ENCODE data around the gene TRABD2A. TPM values are rescaled to one million over a fixed set of nuclear protein-coding genes. Genes with fewer than 3 reads are reported as not detected.

Gene TRABD2A
- total and polyA plus RNA-seq, 9 of the 15 experiments (the other 6 are each of a cell fraction or from before 2014, with no cell fraction given): 0.07 to 0.45 (median 0.25) TPM

GRCh38 chr2:84905181-84906107 lies 24.6 kb upstream of the TRABD2A start, which contains the start of gene TMSB10 (continued):
- TF ChIP-seq ZNF280A (IDR thresholded peaks at IDR 0.05; ENCODE audit: low read depth, partially characterized antibody) (no peak), SAP30 (IDR thresholded peaks at IDR 0.05; ENCODE audit: borderline replicate concordance, insufficient read depth, low read depth, low read length, poor library complexity, severe bottlenecking) (peak; percentile 42), ZNF140 (CRISPR knock-in tag; IDR thresholded peaks at IDR 0.05) (no peak), CEBPG (CRISPR knock-in tag; IDR thresholded peaks at IDR 0.05) (no peak), CEBPG (tag; conservative IDR thresholded peaks at IDR 0.05 in 1 of 2, IDR thresholded peaks at IDR 0.05 in 1 of 2) (no peak), FOS (IDR thresholded peaks at IDR 0.05; ENCODE audit: extremely low read depth, insufficient read length) (no peak), ZNF263 (CRISPR knock-in tag; IDR thresholded peaks at IDR 0.05; ENCODE audit: borderline replicate concordance) (peak; percentile 83), JUNB (CRISPR knock-in tag; conservative IDR thresholded peaks at IDR 0.05) (no peak), GMEB1 (CRISPR knock-in tag; IDR thresholded peaks at IDR 0.05) (peak; percentile 39), CEBPB (tag; IDR thresholded peaks at IDR 0.05) (no peak), CBX5 (IDR thresholded peaks at IDR 0.05; ENCODE audit: borderline replicate concordance, low read depth) (no peak), PHTF2 (CRISPR knock-in tag; IDR thresholded peaks at IDR 0.05) (peak; percentile 30; the same call in 1 of the 2 replicates), POLR2H (tag; IDR thresholded peaks at IDR 0.05; ENCODE audit: low read depth) (peak; percentile 97), SMAD4 (CRISPR knock-in tag; conservative IDR thresholded peaks at IDR 0.05) (peak; percentile 89), CREB1 (IDR thresholded peaks at IDR 0.05) (no peak), CREB1 (CRISPR knock-in tag; IDR thresholded peaks at IDR 0.05) (no peak), CBX2 (IDR thresholded peaks at IDR 0.05; ENCODE audit: insufficient read depth, low read length, poor library complexity, severe bottlenecking) (no peak)
- TF ChIP-seq, protein P1, sequence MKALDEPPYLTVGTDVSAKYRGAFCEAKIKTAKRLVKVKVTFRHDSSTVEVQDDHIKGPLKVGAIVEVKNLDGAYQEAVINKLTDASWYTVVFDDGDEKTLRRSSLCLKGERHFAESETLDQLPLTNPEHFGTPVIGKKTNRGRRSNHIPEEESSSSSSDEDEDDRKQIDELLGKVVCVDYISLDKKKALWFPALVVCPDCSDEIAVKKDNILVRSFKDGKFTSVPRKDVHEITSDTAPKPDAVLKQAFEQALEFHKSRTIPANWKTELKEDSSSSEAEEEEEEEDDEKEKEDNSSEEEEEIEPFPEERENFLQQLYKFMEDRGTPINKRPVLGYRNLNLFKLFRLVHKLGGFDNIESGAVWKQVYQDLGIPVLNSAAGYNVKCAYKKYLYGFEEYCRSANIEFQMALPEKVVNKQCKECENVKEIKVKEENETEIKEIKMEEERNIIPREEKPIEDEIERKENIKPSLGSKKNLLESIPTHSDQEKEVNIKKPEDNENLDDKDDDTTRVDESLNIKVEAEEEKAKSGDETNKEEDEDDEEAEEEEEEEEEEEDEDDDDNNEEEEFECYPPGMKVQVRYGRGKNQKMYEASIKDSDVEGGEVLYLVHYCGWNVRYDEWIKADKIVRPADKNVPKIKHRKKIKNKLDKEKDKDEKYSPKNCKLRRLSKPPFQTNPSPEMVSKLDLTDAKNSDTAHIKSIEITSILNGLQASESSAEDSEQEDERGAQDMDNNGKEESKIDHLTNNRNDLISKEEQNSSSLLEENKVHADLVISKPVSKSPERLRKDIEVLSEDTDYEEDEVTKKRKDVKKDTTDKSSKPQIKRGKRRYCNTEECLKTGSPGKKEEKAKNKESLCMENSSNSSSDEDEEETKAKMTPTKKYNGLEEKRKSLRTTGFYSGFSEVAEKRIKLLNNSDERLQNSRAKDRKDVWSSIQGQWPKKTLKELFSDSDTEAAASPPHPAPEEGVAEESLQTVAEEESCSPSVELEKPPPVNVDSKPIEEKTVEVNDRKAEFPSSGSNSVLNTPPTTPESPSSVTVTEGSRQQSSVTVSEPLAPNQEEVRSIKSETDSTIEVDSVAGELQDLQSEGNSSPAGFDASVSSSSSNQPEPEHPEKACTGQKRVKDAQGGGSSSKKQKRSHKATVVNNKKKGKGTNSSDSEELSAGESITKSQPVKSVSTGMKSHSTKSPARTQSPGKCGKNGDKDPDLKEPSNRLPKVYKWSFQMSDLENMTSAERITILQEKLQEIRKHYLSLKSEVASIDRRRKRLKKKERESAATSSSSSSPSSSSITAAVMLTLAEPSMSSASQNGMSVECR (CRISPR knock-in tag; IDR thresholded peaks at IDR 0.05): peak; percentile 38; the same call in 1 of the 2 replicates
